HepG2 (cell line): ENCODE data around the gene RTBDN. TPM values are rescaled to one million over a fixed set of nuclear protein-coding genes. Genes with fewer than 3 reads are reported as not detected.

Experiments used
- ARNT2 ChIP-seq: sonication (generic); formaldehyde crosslinking; IDR thresholded peaks from 2 replicates; pipeline ENCODE4 v1.8.0; 2022; ENCODE audit warnings: mild to moderate bottlenecking, low read depth, missing genetic modification reagents, moderate library complexity
- ATM ChIP-seq: fragments of 450-650 bp; IDR thresholded peaks from 2 replicates; pipeline ENCODE4 v1.7.1; 2017; ENCODE audit warnings: mild to moderate bottlenecking, borderline replicate concordance
- EP300 ChIP-seq, 3 experiments: sonication (generic) in 1 of 3; formaldehyde crosslinking in 1 of 3; IDR thresholded peaks; 2 replicates each; pipeline versions ENCODE4 v1.5.1 to v1.6.1; 2011 to 2020; ENCODE audit warnings: low read depth in 2 of 3, low read length in 2 of 3, borderline replicate concordance in 1 of 3, improper control_type of control experiment in 1 of 3, mild to moderate bottlenecking in 1 of 3, missing genetic modification reagents in 1 of 3, moderate library complexity in 1 of 3
- FOXK1 ChIP-seq: sonication (generic); formaldehyde crosslinking; IDR thresholded peaks from 2 replicates; pipeline ENCODE4 v1.4.0; 2020; ENCODE audit warnings: low read depth, missing genetic modification reagents, borderline replicate concordance
- GATAD1 ChIP-seq: IDR thresholded peaks from 2 replicates; pipeline ENCODE4 v1.6.1; 2016; ENCODE audit warnings: missing genetic modification reagents, missing compliant biosample characterization
- KDM5B ChIP-seq: sonication (generic); formaldehyde crosslinking; IDR thresholded peaks from 2 replicates; pipeline ENCODE4 v1.4.0; 2020; ENCODE audit warnings: missing genetic modification reagents, mild to moderate bottlenecking, borderline replicate concordance
- KLF15 ChIP-seq: sonication (generic); formaldehyde crosslinking; IDR thresholded peaks from 2 replicates; pipeline ENCODE4 v1.8.1; 2023; ENCODE audit warnings: borderline replicate concordance, mild to moderate bottlenecking, inconsistent platforms, missing genetic modification reagents, mixed read lengths
- MED8 ChIP-seq: sonication (generic); formaldehyde crosslinking; IDR thresholded peaks from 2 replicates; pipeline ENCODE4 v1.8.1; 2023; ENCODE audit warnings: mild to moderate bottlenecking, missing genetic modification reagents; ENCODE audit not compliant: insufficient replicate concordance
- NR2C2 ChIP-seq: sonication (generic); formaldehyde crosslinking; IDR thresholded peaks from 2 replicates; pipeline ENCODE4 v1.4.0; 2020; ENCODE audit warnings: missing genetic modification reagents, mild to moderate bottlenecking, moderate library complexity, borderline replicate concordance
- ONECUT2 ChIP-seq: sonication (generic); formaldehyde crosslinking; IDR thresholded peaks from 2 replicates; pipeline ENCODE4 v1.4.0; 2020; ENCODE audit warnings: missing genetic modification reagents
- RBFOX2 ChIP-seq: fragments of 200-400 bp; formaldehyde crosslinking; IDR thresholded peaks from 2 replicates; pipeline ENCODE4 v1.6.1; 2017; ENCODE audit warnings: low read depth, mild to moderate bottlenecking, low read length
- RBM22 ChIP-seq: fragments of 200-400 bp; formaldehyde crosslinking; optimal IDR thresholded peaks from 2 replicates; pipeline ENCODE3; 2017; ENCODE audit warnings: mild to moderate bottlenecking, low read length, moderate library complexity
- RELA ChIP-seq: sonication (generic); formaldehyde crosslinking; IDR thresholded peaks from 2 replicates; pipeline ENCODE4 v1.4.0; 2020; ENCODE audit warnings: missing genetic modification reagents
- SAP130 ChIP-seq: IDR thresholded peaks from 2 replicates; pipeline ENCODE4 v1.6.1; 2016; ENCODE audit warnings: low read depth
- SMARCC2 ChIP-seq: fragments of 450-650 bp; IDR thresholded peaks from 2 replicates; pipeline ENCODE4 v1.6.1; 2017; ENCODE audit warnings: antibody characterized with exemption, mild to moderate bottlenecking
- SP1 ChIP-seq, 2 experiments: fragments of 450-650 bp in 1 of 2; sonication (generic) in 1 of 2; formaldehyde crosslinking in 1 of 2; IDR thresholded peaks; 2 replicates each; pipeline versions ENCODE4 v1.4.0 to v1.6.1; 2016 to 2020; ENCODE audit warnings: missing genetic modification reagents in 1 of 2
- ZBTB38 ChIP-seq: sonication (generic); formaldehyde crosslinking; IDR thresholded peaks from 2 replicates; pipeline ENCODE4 v1.5.1; 2020; ENCODE audit warnings: mild to moderate bottlenecking, missing genetic modification reagents
- ZFX ChIP-seq: sonication (generic); formaldehyde crosslinking; IDR thresholded peaks from 2 replicates; pipeline ENCODE4 v1.4.0; 2020; ENCODE audit warnings: mild to moderate bottlenecking, low read depth, missing genetic modification reagents, moderate library complexity
- ZNF644 ChIP-seq: IDR thresholded peaks from 2 replicates; pipeline ENCODE4 v1.6.1; 2016; ENCODE audit warnings: low read depth
- ZNF747 ChIP-seq: sonication (generic); formaldehyde crosslinking; IDR thresholded peaks from 2 replicates; pipeline ENCODE4 v1.8.1; 2023; ENCODE audit warnings: missing genetic modification reagents, mild to moderate bottlenecking, borderline replicate concordance
- ZSCAN29 ChIP-seq: sonication (generic); formaldehyde crosslinking; conservative IDR thresholded peaks from 2 replicates; pipeline ENCODE4 v1.4.0; 2020; ENCODE audit warnings: mild to moderate bottlenecking, missing genetic modification reagents
- polyA plus RNA-seq, 8 experiments: library from polyadenylated mRNA; depleted of rRNA in 3 of 8; stranded (reverse) in 7 of 8; unstranded in 1 of 8; fragments of >200 nt; fragmentation: Illumina TruSeq in 4 of 8; extraction: Trizol in 4 of 8; gene quantifications; 2 replicates each; pipeline versions ENCODE4 v1.2.1 to v1.2.3, GENCODE V29; 2011 to 2016; ENCODE audit warnings: low read depth in 4 of 8, missing spikeins in 1 of 8, mixed read lengths in 1 of 8; ENCODE audit not compliant: insufficient read depth in 1 of 8
- total RNA-seq, 5 experiments: library from RNA; depleted of rRNA; stranded (reverse); fragments of >200 nt; fragmentation: Illumina TruSeq; extraction: Trizol; gene quantifications; 2 replicates each; pipeline ENCODE4 v1.2.3, GENCODE V29; 2016; ENCODE audit warnings: low read depth in 1 of 5
- TF ChIP-seq, protein P1 (sequence below): sonication (generic); formaldehyde crosslinking; conservative IDR thresholded peaks from 2 replicates; pipeline ENCODE4 v1.8.0; 2022; ENCODE audit warnings: mild to moderate bottlenecking, moderate library complexity, missing genetic modification reagents
- TF ChIP-seq, protein P2 (sequence below): sonication (generic); formaldehyde crosslinking; IDR thresholded peaks from 2 replicates; pipeline ENCODE4 v1.5.0; 2020; ENCODE audit warnings: mild to moderate bottlenecking, missing genetic modification reagents
- TF ChIP-seq, protein P3 (sequence below): sonication (generic); formaldehyde crosslinking; IDR thresholded peaks from 2 replicates; pipeline ENCODE4 v1.4.0; 2020; ENCODE audit warnings: missing genetic modification reagents

Gene RTBDN
- total and polyA plus RNA-seq, 2 of the 13 experiments (the other 11 are each of a cell fraction or from before 2014, with no cell fraction given): 0.27 to 0.48 TPM

DNA sequence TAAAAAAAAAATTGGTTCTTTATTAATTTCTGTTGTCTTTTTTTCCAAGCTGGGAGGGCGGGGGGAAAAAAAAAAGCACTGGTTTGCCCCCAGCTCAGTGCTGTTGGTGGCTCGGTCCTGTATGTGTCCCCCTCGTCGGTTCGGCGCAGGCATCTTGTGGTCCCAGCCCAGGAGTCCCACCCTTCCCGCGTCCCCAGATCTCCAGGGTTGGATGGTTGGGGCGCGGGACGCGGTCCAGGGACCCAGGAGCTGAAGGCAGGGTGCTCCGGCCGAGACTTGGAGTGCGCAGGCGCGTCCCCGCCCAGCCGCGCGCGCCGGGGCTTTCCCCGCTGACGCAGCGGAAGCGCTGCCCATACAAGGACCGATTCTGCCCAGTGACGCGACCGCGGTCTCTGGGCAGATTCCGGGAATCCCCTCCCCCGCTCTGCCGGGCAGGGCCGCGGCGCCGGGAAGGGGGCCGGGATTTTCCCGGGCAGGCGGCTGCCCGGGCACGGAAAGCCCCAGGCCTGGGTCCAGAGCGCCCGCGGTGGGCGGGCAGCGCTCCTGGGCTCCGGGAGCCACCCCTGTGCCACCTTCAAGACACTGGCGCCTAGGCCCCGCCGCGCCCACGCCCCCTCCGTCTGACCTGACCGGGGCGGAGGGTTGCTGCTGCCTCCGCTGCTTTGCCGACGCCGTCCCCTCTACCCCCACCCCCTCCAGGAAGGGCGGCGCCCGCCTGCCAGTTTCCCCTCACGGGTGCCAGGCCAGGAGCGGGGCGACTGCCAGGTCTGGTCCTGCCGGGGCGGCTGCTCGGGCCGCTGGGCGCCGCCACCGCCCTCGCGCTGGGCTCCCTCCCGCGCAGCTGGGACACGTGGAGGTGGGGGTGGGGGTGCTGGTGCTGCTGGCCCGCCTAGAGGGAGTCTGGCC is 40.8 kb downstream of the RTBDN start (continued):
- 0 out of 2 replicates have a peak, but pooled peaks have one; percentile 45 for TF ChIP-seq ARNT2
- peak; percentile 92 for TF ChIP-seq SAP130
- peak; percentile 99 for TF ChIP-seq RELA (CRISPR knock-in tag)
- TF ChIP-seq RBM22: peak; percentile 21
- peak; percentile 68; the same call in 1 of the 2 replicates for TF ChIP-seq ZNF747
- peak; percentile 62; the same call in 1 of the 2 replicates for TF ChIP-seq KDM5B
- TF ChIP-seq GATAD1 (CRISPR knock-in tag): peak; percentile 66; the same call in 1 of the 2 replicates
- TF ChIP-seq, protein P1, sequence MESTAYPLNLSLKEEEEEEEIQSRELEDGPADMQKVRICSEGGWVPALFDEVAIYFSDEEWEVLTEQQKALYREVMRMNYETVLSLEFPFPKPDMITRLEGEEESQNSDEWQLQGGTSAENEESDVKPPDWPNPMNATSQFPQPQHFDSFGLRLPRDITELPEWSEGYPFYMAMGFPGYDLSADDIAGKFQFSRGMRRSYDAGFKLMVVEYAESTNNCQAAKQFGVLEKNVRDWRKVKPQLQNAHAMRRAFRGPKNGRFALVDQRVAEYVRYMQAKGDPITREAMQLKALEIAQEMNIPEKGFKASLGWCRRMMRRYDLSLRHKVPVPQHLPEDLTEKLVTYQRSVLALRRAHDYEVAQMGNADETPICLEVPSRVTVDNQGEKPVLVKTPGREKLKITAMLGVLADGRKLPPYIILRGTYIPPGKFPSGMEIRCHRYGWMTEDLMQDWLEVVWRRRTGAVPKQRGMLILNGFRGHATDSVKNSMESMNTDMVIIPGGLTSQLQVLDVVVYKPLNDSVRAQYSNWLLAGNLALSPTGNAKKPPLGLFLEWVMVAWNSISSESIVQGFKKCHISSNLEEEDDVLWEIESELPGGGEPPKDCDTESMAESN: no peak
- peak; percentile 71 for TF ChIP-seq ZFX (CRISPR knock-in tag)
- TF ChIP-seq KLF15 (CRISPR knock-in tag): no peak
- TF ChIP-seq ZBTB38 (CRISPR knock-in tag): 0 out of 2 replicates have a peak, but pooled peaks have one; percentile 22
- TF ChIP-seq ZNF644 (CRISPR knock-in tag): no peak
- TF ChIP-seq SMARCC2: no peak
- TF ChIP-seq, protein P2, sequence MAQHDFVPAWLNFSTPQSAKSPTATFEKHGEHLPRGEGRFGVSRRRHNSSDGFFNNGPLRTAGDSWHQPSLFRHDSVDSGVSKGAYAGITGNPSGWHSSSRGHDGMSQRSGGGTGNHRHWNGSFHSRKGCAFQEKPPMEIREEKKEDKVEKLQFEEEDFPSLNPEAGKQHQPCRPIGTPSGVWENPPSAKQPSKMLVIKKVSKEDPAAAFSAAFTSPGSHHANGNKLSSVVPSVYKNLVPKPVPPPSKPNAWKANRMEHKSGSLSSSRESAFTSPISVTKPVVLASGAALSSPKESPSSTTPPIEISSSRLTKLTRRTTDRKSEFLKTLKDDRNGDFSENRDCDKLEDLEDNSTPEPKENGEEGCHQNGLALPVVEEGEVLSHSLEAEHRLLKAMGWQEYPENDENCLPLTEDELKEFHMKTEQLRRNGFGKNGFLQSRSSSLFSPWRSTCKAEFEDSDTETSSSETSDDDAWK: no peak
- TF ChIP-seq EP300 (IDR thresholded peaks at IDR 0.05; ENCODE audit: low read depth in 2 of 2, low read length in 2 of 2): peak in 1 of 2 experiments; percentile 61; a peak in 3 of 4 replicates
- 0 out of 2 replicates have a peak, but pooled peaks have one; percentile 49 for TF ChIP-seq EP300 (CRISPR knock-in tag; IDR thresholded peaks at IDR 0.05; ENCODE audit: borderline replicate concordance)
- TF ChIP-seq ZSCAN29: no peak
- peak; percentile 90 for TF ChIP-seq RBFOX2
- TF ChIP-seq FOXK1 (CRISPR knock-in tag): peak; percentile 58; the same call in 1 of the 2 replicates
- TF ChIP-seq SP1 (IDR thresholded peaks at IDR 0.05): no peak
- peak; percentile 73 for TF ChIP-seq SP1 (CRISPR knock-in tag; IDR thresholded peaks at IDR 0.05)
- no peak for TF ChIP-seq ONECUT2 (CRISPR knock-in tag)
- no peak for TF ChIP-seq NR2C2 (CRISPR knock-in tag)
- TF ChIP-seq ATM: no peak
- peak; percentile 56 for TF ChIP-seq MED8 (CRISPR knock-in tag)
- TF ChIP-seq, protein P3, sequence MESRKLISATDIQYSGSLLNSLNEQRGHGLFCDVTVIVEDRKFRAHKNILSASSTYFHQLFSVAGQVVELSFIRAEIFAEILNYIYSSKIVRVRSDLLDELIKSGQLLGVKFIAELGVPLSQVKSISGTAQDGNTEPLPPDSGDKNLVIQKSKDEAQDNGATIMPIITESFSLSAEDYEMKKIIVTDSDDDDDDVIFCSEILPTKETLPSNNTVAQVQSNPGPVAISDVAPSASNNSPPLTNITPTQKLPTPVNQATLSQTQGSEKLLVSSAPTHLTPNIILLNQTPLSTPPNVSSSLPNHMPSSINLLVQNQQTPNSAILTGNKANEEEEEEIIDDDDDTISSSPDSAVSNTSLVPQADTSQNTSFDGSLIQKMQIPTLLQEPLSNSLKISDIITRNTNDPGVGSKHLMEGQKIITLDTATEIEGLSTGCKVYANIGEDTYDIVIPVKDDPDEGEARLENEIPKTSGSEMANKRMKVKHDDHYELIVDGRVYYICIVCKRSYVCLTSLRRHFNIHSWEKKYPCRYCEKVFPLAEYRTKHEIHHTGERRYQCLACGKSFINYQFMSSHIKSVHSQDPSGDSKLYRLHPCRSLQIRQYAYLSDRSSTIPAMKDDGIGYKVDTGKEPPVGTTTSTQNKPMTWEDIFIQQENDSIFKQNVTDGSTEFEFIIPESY (CRISPR knock-in tag): 0 out of 2 replicates have a peak, but pooled peaks have one; percentile 6
